IMR-90 (cell line): ENCODE data around the gene GPR108. TPM values are rescaled to one million over a fixed set of nuclear protein-coding genes. Genes with fewer than 3 reads are reported as not detected.

Experiments used
- ATAC-seq: fragments of 200-7000 bp; cut with Tn5 transposase; 2 replicates; pipeline ENCODE4 v1.9.1; 2020; ENCODE audit warnings: low read depth, mild to moderate bottlenecking, moderate library complexity
- BruUV-seq: library from RNA; stranded (reverse); fragments of 400-500 nt; replicated peaks from 2 replicates; lab custom pipeline; 2021; lab: Mats Ljungman, UMichigan
- CTCF ChIA-PET: fragments of 300-600 bp; formaldehyde crosslinking; extraction: SDS; loops from one replicate; lab custom pipeline; 2021; ENCODE audit warnings: antibody characterized with exemption; lab: Yijun Ruan, JAX
- POLR2A ChIA-PET: fragments of 300-600 bp; sonication (Branson Sonifier 250); formaldehyde crosslinking; loops from one replicate; lab custom pipeline; 2022; ENCODE audit warnings: antibody characterized with exemption; ENCODE audit not compliant: unreplicated experiment; lab: Charles Lee
- DNase-seq: peaks from one replicate; pipeline ENCODE4 v3.0.0; 2013
- H2AFZ ChIP-seq: replicated peaks from 2 replicates; pipeline ENCODE3; 2013; ENCODE audit warnings: low read length, mild to moderate bottlenecking; ENCODE audit not compliant: poor library complexity
- H2AK5ac ChIP-seq: 2 replicates; pipeline ENCODE4 v1.6.1; 2013; ENCODE audit warnings: low read depth, low read length, inconsistent platforms
- H2AK9ac ChIP-seq: replicated peaks from 2 replicates; pipeline ENCODE3; 2013; ENCODE audit warnings: mild to moderate bottlenecking, low read depth, low read length, moderate library complexity; ENCODE audit not compliant: poor library complexity
- H2BK120ac ChIP-seq: 2 replicates; pipeline ENCODE4 v1.6.1; 2013; ENCODE audit warnings: low read depth, low read length, inconsistent platforms
- H2BK15ac ChIP-seq: 3 replicates; pipeline ENCODE4 v1.6.1; 2013; ENCODE audit warnings: low read depth, low read length, inconsistent platforms
- H2BK20ac ChIP-seq: 2 replicates; pipeline ENCODE4 v1.6.1; 2013; ENCODE audit warnings: low read depth, mild to moderate bottlenecking, inconsistent platforms, low read length, moderate library complexity
- H2BK5ac ChIP-seq: 2 replicates; pipeline ENCODE4 v1.6.1; 2013; ENCODE audit warnings: mild to moderate bottlenecking, low read depth, low read length, inconsistent platforms; ENCODE audit not compliant: poor library complexity, severe bottlenecking
- H3K14ac ChIP-seq: replicated peaks from 2 replicates; pipeline ENCODE4 v1.6.1; 2013; ENCODE audit warnings: low read depth, low read length, inconsistent platforms
- H3K18ac ChIP-seq: 2 replicates; pipeline ENCODE4 v1.6.1; 2013; ENCODE audit warnings: low read depth, low read length, control low read depth
- H3K23ac ChIP-seq: 2 replicates; pipeline ENCODE4 v1.6.1; 2013; ENCODE audit warnings: low read depth, low read length, inconsistent platforms
- H3K27ac ChIP-seq: 2 replicates; pipeline ENCODE4 v1.5.1; 2013; ENCODE audit warnings: mild to moderate bottlenecking, control low read depth, low read length; ENCODE audit not compliant: insufficient read depth
- H3K27me3 ChIP-seq: 2 replicates; pipeline ENCODE4 v1.6.1; 2013; ENCODE audit warnings: low read length; ENCODE audit not compliant: control insufficient read depth, insufficient read depth
- H3K36me3 ChIP-seq: 2 replicates; pipeline ENCODE4 v1.6.1; 2013; ENCODE audit warnings: low read length, mixed read lengths; ENCODE audit not compliant: control insufficient read depth, insufficient read depth
- H3K4ac ChIP-seq: 2 replicates; pipeline ENCODE4 v1.6.1; 2013; ENCODE audit warnings: low read depth, low read length, inconsistent platforms
- H3K4me1 ChIP-seq: 2 replicates; pipeline ENCODE4 v1.6.1; 2013; ENCODE audit warnings: low read length, mixed read lengths; ENCODE audit not compliant: control insufficient read depth, insufficient read depth
- H3K4me2 ChIP-seq: 2 replicates; pipeline ENCODE4 v1.6.1; 2013; ENCODE audit warnings: low read depth, mild to moderate bottlenecking, control low read depth, low read length, moderate library complexity
- H3K4me3 ChIP-seq: 2 replicates; pipeline ENCODE4 v1.5.1; 2013; ENCODE audit warnings: low read depth, mild to moderate bottlenecking, control low read depth, low read length, moderate library complexity; ENCODE audit not compliant: insufficient read depth
- H3K56ac ChIP-seq: 2 replicates; pipeline ENCODE4 v1.6.1; 2013; ENCODE audit warnings: low read length, inconsistent platforms; ENCODE audit not compliant: insufficient read depth; ENCODE audit errors: extremely low read depth
- H3K79me1 ChIP-seq, 2 experiments: 2 replicates each; pipeline ENCODE4 v1.6.1; 2013; ENCODE audit warnings: low read length in 2 of 2, inconsistent platforms in 1 of 2, low read depth in 1 of 2
- H3K9ac ChIP-seq: 2 replicates; pipeline ENCODE4 v1.6.1; 2013; ENCODE audit warnings: low read depth, low read length, control low read depth
- H3K9me1 ChIP-seq: 2 replicates; pipeline ENCODE4 v1.6.1; 2013; ENCODE audit warnings: low read length, inconsistent platforms; ENCODE audit not compliant: insufficient read depth
- H3K9me3 ChIP-seq: 2 replicates; pipeline ENCODE4 v1.6.1; 2013; ENCODE audit warnings: low read length; ENCODE audit not compliant: control insufficient read depth, insufficient read depth
- H4K20me1 ChIP-seq: 2 replicates; pipeline ENCODE4 v1.6.1; 2013; ENCODE audit warnings: low read length, inconsistent platforms; ENCODE audit not compliant: insufficient read depth
- H4K5ac ChIP-seq: 2 replicates; pipeline ENCODE4 v1.6.1; 2013; ENCODE audit warnings: mild to moderate bottlenecking, low read depth, low read length, control low read depth
- H4K8ac ChIP-seq, 2 experiments: 2 replicates each; pipeline ENCODE4 v1.6.1; 2013; ENCODE audit warnings: low read depth in 2 of 2, low read length in 2 of 2, control low read depth in 1 of 2, inconsistent platforms in 1 of 2
- H4K91ac ChIP-seq: 2 replicates; pipeline ENCODE4 v1.6.1; 2013; ENCODE audit warnings: low read depth, low read length, inconsistent platforms; ENCODE audit not compliant: insufficient read depth
- BHLHE40 ChIP-seq: fragments of 150-350 bp; IDR thresholded peaks from 2 replicates; pipeline ENCODE4 v1.6.1; 2016; ENCODE audit warnings: mild to moderate bottlenecking, low read depth, low read length
- MXI1 ChIP-seq: IDR thresholded peaks from 2 replicates; pipeline ENCODE4 v1.6.1; 2012; ENCODE audit warnings: low read depth, mild to moderate bottlenecking, low read length, moderate library complexity, borderline replicate concordance
- WGBS, 2 experiments: methylation state at CpG; one replicate each; pipeline versions ENCODE4 v1.1.5 to v1.1.7; 2013; ENCODE audit warnings: missing lambda C conversion rate in 2 of 2; ENCODE audit not compliant: insufficient read length in 1 of 2; ENCODE audit errors: extremely low coverage in 2 of 2; 5-methylcytosine and 5-hydroxymethylcytosine counted together
- dilution Hi-C: fragments of 300-500 bp; cut with HindIII; formaldehyde crosslinking; loops from one replicate; pipeline ENCODE4 v1.14.3; 2018; ENCODE audit warnings: low sequenced_read_pairs; ENCODE audit not compliant: unreplicated experiment
- in situ Hi-C: fragments of 300-500 bp; cut with MboI; formaldehyde crosslinking; loops from 3 replicates; pipeline ENCODE4 v1.14.3; 2019; ENCODE audit warnings: low sequenced_read_pairs, inconsistent platforms, mixed read lengths
- intact Hi-C: fragments of 100-400 bp; cut with micrococcal nuclease; formaldehyde crosslinking; loops from 2 replicates; pipeline ENCODE4 v1.10.0; 2022
- polyA plus RNA-seq, 3 experiments: library from polyadenylated mRNA; depleted of rRNA; stranded (reverse); fragments of >200 nt; gene quantifications; 2 replicates each; pipeline ENCODE4 v1.2.3, GENCODE V29; 2012; ENCODE audit warnings: low replicate concordance in 1 of 3
- total RNA-seq: library from RNA; depleted of rRNA; stranded (reverse); fragments of >200 nt; gene quantifications from 2 replicates; pipeline ENCODE4 v1.2.3, GENCODE V29; 2012

GPR108 gene
- total and polyA plus RNA-seq, 2 of the 4 experiments (the other 2 are of a cell fraction) = 28.0 to 38.9 TPM

DNA sequence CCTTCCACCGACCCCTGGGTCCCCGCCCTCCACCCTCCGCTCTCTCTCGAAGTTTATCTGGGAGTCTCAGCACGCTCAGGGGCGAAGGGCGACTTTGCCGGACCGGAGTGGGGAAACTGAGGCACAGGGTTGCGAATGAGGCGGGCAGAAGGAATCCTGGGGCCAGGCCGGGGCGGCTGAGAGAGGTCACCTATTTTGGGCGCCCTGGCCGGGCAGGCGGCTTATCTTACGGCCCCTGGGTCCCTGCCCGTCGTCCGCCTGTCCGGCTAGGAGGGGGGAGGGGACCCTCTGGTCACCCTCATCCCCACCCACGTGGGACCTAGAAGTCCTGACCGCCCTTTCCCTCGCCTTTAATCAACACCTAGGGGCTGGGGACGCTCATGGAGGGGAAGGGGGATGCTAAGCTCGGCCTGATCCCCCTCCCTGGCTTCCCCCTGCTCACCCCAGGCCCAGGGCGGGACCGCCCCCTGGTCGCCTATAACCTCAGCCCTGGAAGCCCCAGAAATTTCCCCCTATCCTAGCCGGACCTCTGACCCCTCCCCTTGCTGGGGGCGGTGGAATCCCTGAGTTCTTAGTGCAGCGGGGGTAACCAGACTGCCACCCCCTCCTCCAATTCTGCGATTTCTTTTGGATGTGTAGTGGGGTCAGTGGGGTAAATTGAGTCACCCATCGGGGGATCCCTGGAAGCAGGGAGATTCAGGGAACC lies 2.7 kb upstream of the GPR108 start:
- H3K27me3 ChIP-seq = no peaks in the 10 kb centered on the region
- ATAC-seq = no peak
- intact Hi-C loops (loop anchor here (5.0 to 10.0 kb wide), 3 partner anchors 208 to 613 kb away; partner anchors contain the start of genes TNFSF9 and ZNF557), in situ Hi-C loops (loop anchor here (10.0 kb wide), 2 partner anchors 125 to 225 kb away; no protein-coding TSS in a partner anchor), dilution Hi-C loops (no loop called here)
- peak overlapping the region; percentile 66 for H3K4ac ChIP-seq
- WGBS, 2 experiments = no CpG with 5 or more reads among the region's 34 CpGs
- peak overlapping the region; percentile 86; the same call in 1 of the 2 replicates for H3K23ac ChIP-seq
- H4K8ac ChIP-seq = peak overlapping the region in 1 of 2 experiments; percentile 71; a peak in 2 of 4 replicates
- no peak overlapping the region for H2BK20ac ChIP-seq
- H3K9me1 ChIP-seq = peaks cover 7% of the 10 kb centered on the region; the same call in 1 of the 2 replicates
- H3K79me1 ChIP-seq = peaks cover 3 to 61% of the 10 kb centered on the region in 2 experiments
- H4K20me1 ChIP-seq = 0 out of 2 replicates have a peak, but pooled peaks cover 4% of the 10 kb centered on the region
- peak overlapping the region; percentile 13; the same call in 1 of the 2 replicates for H4K5ac ChIP-seq
- peak overlapping the region; percentile 87 for H3K27ac ChIP-seq
- H2BK120ac ChIP-seq = no peak overlapping the region
- H2AFZ ChIP-seq = peak overlapping the region; percentile 90
- H3K36me3 ChIP-seq = peaks cover 13% of the 10 kb centered on the region
- POLR2A ChIA-PET = no interaction called here
- peaks cover 34% of the 10 kb centered on the region for H3K4me1 ChIP-seq
- H3K9me3 ChIP-seq = no peaks in the 10 kb centered on the region
- H2BK5ac ChIP-seq = peak overlapping the region; percentile 71
- peak overlapping the region; percentile 43; the same call in 1 of the 2 replicates for H3K14ac ChIP-seq
- peak overlapping the region; percentile 89 for H3K4me2 ChIP-seq
- H2BK15ac ChIP-seq = 0 out of 3 replicates have a peak overlapping the region, but pooled peaks have one; percentile 10
- TF ChIP-seq BHLHE40 (no peak), MXI1 (peak; percentile 48; the same call in 1 of the 2 replicates)
- H4K91ac ChIP-seq = peak overlapping the region; percentile 52
- peak overlapping the region; percentile 19; the same call in 1 of the 2 replicates for H3K18ac ChIP-seq
- peak overlapping the region; percentile 93 for H3K4me3 ChIP-seq
- H2AK5ac ChIP-seq = peak overlapping the region; percentile 62
- peak overlapping the region; percentile 82 for H3K9ac ChIP-seq
- H3K56ac ChIP-seq = peak overlapping the region; percentile 71; the same call in 1 of the 2 replicates
- DNase-seq = no peak
- peak overlapping the region; percentile 99 for H2AK9ac ChIP-seq
- no TSS peak for BruUV-seq
- CTCF ChIA-PET = no interaction called here
